ENCODE results near the gene FIGN. TPM values are rescaled to one million over a fixed set of nuclear protein-coding genes. Genes with fewer than 3 reads are reported as not detected.

Gene FIGN
- total and polyA plus RNA-seq, 9 of the 15 experiments (the other 6 are each of a cell fraction or from before 2014, with no cell fraction given), result 0.02 TPM; not detected in 8

- POLR2A ChIA-PET, result no interaction called here
- no peaks in the 10 kb centered on the region for H3K9me1 ChIP-seq (ENCODE audit: control insufficient read depth, insufficient read depth, low read length)
- no peak overlapping the region for H3K4me3 ChIP-seq
- 0% methylated on average over 3 of the region's 3 CpGs for WGBS (ENCODE audit: insufficient coverage, low coverage, missing lambda C conversion rate)
- H3K27ac ChIP-seq (ENCODE audit: extremely low read depth, low read depth, low read length), result no peak overlapping the region
- no peak overlapping the region for H2AFZ ChIP-seq (ENCODE audit: low read depth, low read length)
- ATAC-seq (no peak), DNase-seq (ENCODE audit: extremely low read depth in 1 of 4, low spot score in 3 of 4) (no peak), FAIRE-seq (no peak)
- intact Hi-C loops (cut with micrococcal nuclease), result no loop called here
- CTCF ChIA-PET (ENCODE audit: low intra/inter-chr PET ratio), result no interaction called here
- H3K9me3 ChIP-seq (replicated peaks; ENCODE audit: control insufficient read depth, insufficient read depth, low read depth, low read length), result no peaks in the 10 kb centered on the region; the same call in 1 of the 2 replicates
- no peak overlapping the region for H3K9ac ChIP-seq (ENCODE audit: insufficient read depth in 1 of 2, low read depth in 2 of 2, low read length in 2 of 2)
- no peak overlapping the region for H3K4me2 ChIP-seq (ENCODE audit: insufficient read depth, low read length)
- H3K79me2 ChIP-seq (ENCODE audit: control insufficient read depth, insufficient read depth, low read length), result no peaks in the 10 kb centered on the region
- H3K36me3 ChIP-seq (ENCODE audit: control insufficient read depth, insufficient read depth, low read length), result no peaks in the 10 kb centered on the region
- in situ Hi-C loops (cut with MboI), result no loop called here
- no TSS peak for BruUV-seq (replicated peaks)
- no peaks in the 10 kb centered on the region for H4K20me1 ChIP-seq (replicated peaks; ENCODE audit: control insufficient read depth, insufficient read depth, low read length)
- H3K4me1 ChIP-seq (replicated peaks in 1 of 2; ENCODE audit: control insufficient read depth in 2 of 2, insufficient read depth in 2 of 2, low read length in 2 of 2), result no peaks in the 10 kb centered on the region
- H3K27me3 ChIP-seq (ENCODE audit: control insufficient read depth in 2 of 2, insufficient read depth in 2 of 2, low read length in 2 of 2), result no peaks in the 10 kb centered on the region
- TF ChIP-seq ZNF3 (CRISPR knock-in tag; IDR thresholded peaks at IDR 0.05) (no peak), POU5F1 (IDR thresholded peaks at IDR 0.05; ENCODE audit: borderline replicate concordance, low read depth, low read length, partially characterized antibody) (no peak), ZNF143 (CRISPR knock-in tag; IDR thresholded peaks at IDR 0.05) (no peak), RBM15 (IDR thresholded peaks at IDR 0.05; ENCODE audit: insufficient read depth, low read length) (no peak), ZNF146 (CRISPR knock-in tag; IDR thresholded peaks at IDR 0.05; ENCODE audit: unreplicated experiment) (no peak), ZNF764 (CRISPR knock-in tag; IDR thresholded peaks at IDR 0.05; ENCODE audit: low read depth) (no peak), ZNF184 (CRISPR knock-in tag; IDR thresholded peaks at IDR 0.05) (no peak), SIN3A (IDR thresholded peaks at IDR 0.05; ENCODE audit: borderline replicate concordance in 2 of 2, control insufficient read depth in 1 of 2, low read depth in 2 of 2, low read length in 2 of 2) (no peak), E2F5 (CRISPR knock-in tag; IDR thresholded peaks at IDR 0.05) (no peak), ZBTB7A (IDR thresholded peaks at IDR 0.05; ENCODE audit: borderline replicate concordance, control insufficient read depth, low read depth, low read length) (no peak), EZH2 (IDR thresholded peaks at IDR 0.05; ENCODE audit: borderline replicate concordance, low read depth, low read length) (no peak), ZNF695 (CRISPR knock-in tag; IDR thresholded peaks at IDR 0.05) (no peak), FOXK2 (conservative IDR thresholded peaks at IDR 0.05 in 1 of 2, IDR thresholded peaks at IDR 0.05 in 1 of 2; ENCODE audit: low read depth in 2 of 2) (no peak), ZNF263 (CRISPR knock-in tag; IDR thresholded peaks at IDR 0.05; ENCODE audit: borderline replicate concordance) (no peak)
- TF ChIP-seq, protein P1, sequence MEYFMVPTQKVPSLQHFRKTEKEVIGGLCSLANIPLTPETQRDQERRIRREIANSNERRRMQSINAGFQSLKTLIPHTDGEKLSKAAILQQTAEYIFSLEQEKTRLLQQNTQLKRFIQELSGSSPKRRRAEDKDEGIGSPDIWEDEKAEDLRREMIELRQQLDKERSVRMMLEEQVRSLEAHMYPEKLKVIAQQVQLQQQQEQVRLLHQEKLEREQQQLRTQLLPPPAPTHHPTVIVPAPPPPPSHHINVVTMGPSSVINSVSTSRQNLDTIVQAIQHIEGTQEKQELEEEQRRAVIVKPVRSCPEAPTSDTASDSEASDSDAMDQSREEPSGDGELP (CRISPR knock-in tag; IDR thresholded peaks at IDR 0.05; ENCODE audit: borderline replicate concordance), result no peak
- TF ChIP-seq, protein P2, sequence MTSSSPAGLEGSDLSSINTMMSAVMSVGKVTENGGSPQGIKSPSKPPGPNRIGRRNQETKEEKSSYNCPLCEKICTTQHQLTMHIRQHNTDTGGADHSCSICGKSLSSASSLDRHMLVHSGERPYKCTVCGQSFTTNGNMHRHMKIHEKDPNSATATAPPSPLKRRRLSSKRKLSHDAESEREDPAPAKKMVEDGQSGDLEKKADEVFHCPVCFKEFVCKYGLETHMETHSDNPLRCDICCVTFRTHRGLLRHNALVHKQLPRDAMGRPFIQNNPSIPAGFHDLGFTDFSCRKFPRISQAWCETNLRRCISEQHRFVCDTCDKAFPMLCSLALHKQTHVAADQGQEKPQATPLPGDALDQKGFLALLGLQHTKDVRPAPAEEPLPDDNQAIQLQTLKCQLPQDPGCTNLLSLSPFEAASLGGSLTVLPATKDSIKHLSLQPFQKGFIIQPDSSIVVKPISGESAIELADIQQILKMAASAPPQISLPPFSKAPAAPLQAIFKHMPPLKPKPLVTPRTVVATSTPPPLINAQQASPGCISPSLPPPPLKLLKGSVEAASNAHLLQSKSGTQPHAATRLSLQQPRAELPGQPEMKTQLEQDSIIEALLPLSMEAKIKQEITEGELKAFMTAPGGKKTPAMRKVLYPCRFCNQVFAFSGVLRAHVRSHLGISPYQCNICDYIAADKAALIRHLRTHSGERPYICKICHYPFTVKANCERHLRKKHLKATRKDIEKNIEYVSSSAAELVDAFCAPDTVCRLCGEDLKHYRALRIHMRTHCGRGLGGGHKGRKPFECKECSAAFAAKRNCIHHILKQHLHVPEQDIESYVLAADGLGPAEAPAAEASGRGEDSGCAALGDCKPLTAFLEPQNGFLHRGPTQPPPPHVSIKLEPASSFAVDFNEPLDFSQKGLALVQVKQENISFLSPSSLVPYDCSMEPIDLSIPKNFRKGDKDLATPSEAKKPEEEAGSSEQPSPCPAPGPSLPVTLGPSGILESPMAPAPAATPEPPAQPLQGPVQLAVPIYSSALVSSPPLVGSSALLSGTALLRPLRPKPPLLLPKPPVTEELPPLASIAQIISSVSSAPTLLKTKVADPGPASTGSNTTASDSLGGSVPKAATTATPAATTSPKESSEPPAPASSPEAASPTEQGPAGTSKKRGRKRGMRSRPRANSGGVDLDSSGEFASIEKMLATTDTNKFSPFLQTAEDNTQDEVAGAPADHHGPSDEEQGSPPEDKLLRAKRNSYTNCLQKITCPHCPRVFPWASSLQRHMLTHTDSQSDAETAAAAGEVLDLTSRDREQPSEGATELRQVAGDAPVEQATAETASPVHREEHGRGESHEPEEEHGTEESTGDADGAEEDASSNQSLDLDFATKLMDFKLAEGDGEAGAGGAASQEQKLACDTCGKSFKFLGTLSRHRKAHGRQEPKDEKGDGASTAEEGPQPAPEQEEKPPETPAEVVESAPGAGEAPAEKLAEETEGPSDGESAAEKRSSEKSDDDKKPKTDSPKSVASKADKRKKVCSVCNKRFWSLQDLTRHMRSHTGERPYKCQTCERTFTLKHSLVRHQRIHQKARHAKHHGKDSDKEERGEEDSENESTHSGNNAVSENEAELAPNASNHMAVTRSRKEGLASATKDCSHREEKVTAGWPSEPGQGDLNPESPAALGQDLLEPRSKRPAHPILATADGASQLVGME (CRISPR knock-in tag; IDR thresholded peaks at IDR 0.05), result no peak
These were observed 165.4 kb downstream of the FIGN start for GRCh38 chr2:163570391-163570790.

All from K562 (cell line).